Measurements from ENCODE around the gene ZNF780B.

GRCh38 chr19:39983695-39984300 is 72.2 kb downstream of the ZNF780B start:
- TF ChIP-seq SP1 (IDR thresholded peaks at IDR 0.05; ENCODE audit: low read depth, low read length) (no peak), TAF7 (optimal IDR thresholded peaks at IDR 0.05; ENCODE audit: borderline replicate concordance, low read depth, low read length) (no peak), POLR2A (IDR thresholded peaks at IDR 0.05; ENCODE audit: control extremely low read depth in 1 of 2, low read depth in 2 of 2, low read length in 2 of 2) (no peak)

Data from H1 (cell line).